Vagina (tissue), 2 donors: Measurements from ENCODE around the gene ARID5B.

ENCODE experiments used
- CTCF ChIP-seq, 3 experiments: fragments of 450-650 bp in 2 of 3; fragments of 200-600 bp in 1 of 3; sonication (generic) in 1 of 3; IDR thresholded peaks; one replicate each; pipeline ENCODE4 v1.5.1; 2017 to 2019; ENCODE audit warnings: antibody characterized with exemption in 3 of 3, mild to moderate bottlenecking in 2 of 3, moderate library complexity in 2 of 3
- POLR2A ChIP-seq, 2 donors: fragments of 450-650 bp; IDR thresholded peaks; one replicate each; pipeline ENCODE4 v1.6.1; 2017; ENCODE audit warnings: antibody characterized with exemption in 2 of 2, mild to moderate bottlenecking in 2 of 2, moderate library complexity in 2 of 2

GRCh38 chr10:61939902-61940301 lies 38.4 kb downstream of the ARID5B start:
- TF ChIP-seq CTCF (IDR thresholded peaks at IDR 0.05) (no peak), POLR2A (IDR thresholded peaks at IDR 0.05) (no peak)
